T-helper 1 cell treated with Interleukin-12 subunit alpha and Interleukin-12 subunit beta and Interleukin-4 antibody, amounts not matched to agents 30 μg/mL and 1 μg/mL, for 36 hours (primary cell): ENCODE results near the gene CEP63.

ENCODE experiments used
- H3K27ac Mint-ChIP-seq: one replicate; pipeline ENCODE4 v1.8.0; 2021; ENCODE audit warnings: mild to moderate bottlenecking, mixed read lengths
- H3K27me3 Mint-ChIP-seq: one replicate; pipeline ENCODE4 v1.8.0; 2021; ENCODE audit warnings: low read depth, mixed read lengths
- H3K36me3 Mint-ChIP-seq: one replicate; pipeline ENCODE4 v1.8.0; 2021; ENCODE audit warnings: low read depth, mixed read lengths
- H3K4me1 Mint-ChIP-seq: one replicate; pipeline ENCODE4 v1.8.0; 2021; ENCODE audit warnings: low read depth, mixed read lengths
- H3K4me3 Mint-ChIP-seq: one replicate; pipeline ENCODE4 v1.8.0; 2021; ENCODE audit warnings: mild to moderate bottlenecking, moderate library complexity, mixed read lengths
- H3K9me3 Mint-ChIP-seq: one replicate; pipeline ENCODE4 v1.8.0; 2021; ENCODE audit warnings: mixed read lengths

The CEP63 gene

DNA sequence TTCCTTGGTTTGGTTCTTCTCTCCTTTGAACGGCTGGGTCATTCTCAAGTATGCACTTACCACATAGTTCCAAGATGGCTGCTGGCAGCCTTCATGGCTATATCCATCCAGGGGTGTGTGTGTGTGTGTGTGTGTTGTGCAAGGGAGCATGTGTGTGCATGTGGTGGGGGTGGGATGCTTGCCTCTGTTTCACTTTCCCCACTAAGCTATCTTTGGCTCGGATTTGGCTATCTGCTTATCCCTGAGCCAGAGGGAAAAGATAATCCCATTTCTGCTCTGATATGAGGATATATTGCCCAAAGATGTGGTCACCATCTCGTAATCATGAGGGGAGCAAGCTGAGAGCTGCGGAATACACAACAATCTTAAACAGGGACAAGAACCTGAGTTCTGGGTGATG is 26.3 kb upstream of the CEP63 start:
- Mint-ChIP-seq H3K36me3 (no peaks in the 10 kb centered on the region), H3K4me3 (no peak overlapping the region), H3K4me1 (no peaks in the 10 kb centered on the region), H3K9me3 (no peaks in the 10 kb centered on the region), H3K27ac (no peak overlapping the region), H3K27me3 (peaks cover 19% of the 10 kb centered on the region)

DNA sequence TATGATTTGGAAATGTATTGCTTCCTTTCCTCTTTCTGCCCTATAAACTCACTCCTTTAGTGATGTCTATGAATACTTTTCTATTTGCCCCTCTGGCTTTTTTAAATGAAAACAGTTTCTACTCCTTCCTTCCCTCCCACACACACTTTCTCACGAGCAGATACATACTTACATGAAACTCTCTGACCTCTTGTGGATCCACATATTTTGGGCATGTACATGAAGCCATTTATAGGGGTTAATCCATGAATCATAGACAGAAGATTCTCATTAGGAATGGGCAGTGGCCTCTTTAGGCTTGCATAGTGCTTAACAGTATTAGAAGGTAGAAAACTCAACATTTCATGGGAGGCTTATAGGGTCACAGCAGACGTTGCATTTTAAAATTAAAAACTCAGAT is 24.9 kb upstream of the CEP63 start:
- peaks cover 15% of the 10 kb centered on the region for H3K27me3 Mint-ChIP-seq
- H3K4me1 Mint-ChIP-seq = no peaks in the 10 kb centered on the region
- H3K36me3 Mint-ChIP-seq = no peaks in the 10 kb centered on the region
- H3K9me3 Mint-ChIP-seq = no peaks in the 10 kb centered on the region
- no peak overlapping the region for H3K27ac Mint-ChIP-seq
- H3K4me3 Mint-ChIP-seq = no peak overlapping the region

DNA sequence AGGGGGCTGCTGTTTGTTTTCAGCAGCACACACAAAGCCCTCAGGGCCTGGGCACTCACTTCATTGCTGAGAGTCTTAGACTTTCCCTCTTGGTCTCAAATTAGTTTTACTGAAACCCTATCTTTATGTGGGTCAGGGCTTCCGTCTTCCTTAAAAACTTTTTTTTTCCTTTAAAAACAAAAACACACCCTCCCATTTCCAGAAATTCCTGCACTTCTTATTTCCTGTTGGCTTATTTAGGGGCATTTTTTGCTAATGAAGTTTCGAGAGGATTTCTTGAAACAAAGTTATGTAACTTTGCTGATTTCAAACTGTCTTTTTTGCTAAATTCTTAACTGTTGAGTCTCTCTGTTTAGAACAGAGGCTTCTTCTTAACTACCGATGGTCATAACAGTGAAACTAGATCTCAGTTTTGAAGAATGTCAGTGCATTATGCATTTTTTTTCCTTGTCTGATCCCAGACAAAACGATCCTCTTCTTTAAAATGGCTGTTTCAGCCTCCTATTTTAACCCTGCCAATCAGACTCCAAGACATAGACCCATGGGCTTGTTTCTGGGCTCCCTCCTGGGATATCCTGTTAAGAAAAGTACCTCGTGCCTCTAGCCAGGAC is 23.4 kb upstream of the CEP63 start:
- H3K9me3 Mint-ChIP-seq = no peaks in the 10 kb centered on the region
- no peak overlapping the region for H3K27ac Mint-ChIP-seq
- no peak overlapping the region for H3K4me3 Mint-ChIP-seq
- H3K4me1 Mint-ChIP-seq = no peaks in the 10 kb centered on the region
- H3K27me3 Mint-ChIP-seq = peaks cover 11% of the 10 kb centered on the region
- no peaks in the 10 kb centered on the region for H3K36me3 Mint-ChIP-seq

DNA sequence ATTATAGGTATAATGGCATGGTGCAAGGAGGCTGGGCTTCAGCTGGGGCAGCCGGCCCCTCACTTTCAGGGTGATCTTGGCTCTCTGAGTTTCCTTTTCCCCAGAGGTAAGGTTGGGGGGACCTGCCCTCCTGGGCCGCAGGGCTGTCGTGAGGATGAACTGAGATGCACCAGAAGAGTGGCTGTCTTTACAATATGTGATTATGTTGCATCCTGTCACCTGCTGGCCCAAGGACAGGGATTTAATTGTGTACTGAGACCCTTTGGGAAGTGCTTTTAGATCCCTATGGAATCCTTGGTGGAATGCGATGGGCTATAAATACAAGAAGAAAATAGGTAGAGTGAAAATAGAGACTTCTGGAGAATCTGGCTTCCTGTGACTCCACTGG is 22.2 kb upstream of the CEP63 start:
- H3K27ac Mint-ChIP-seq = no peak overlapping the region
- no peaks in the 10 kb centered on the region for H3K4me1 Mint-ChIP-seq
- no peaks in the 10 kb centered on the region for H3K9me3 Mint-ChIP-seq
- H3K36me3 Mint-ChIP-seq = no peaks in the 10 kb centered on the region
- no peak overlapping the region for H3K4me3 Mint-ChIP-seq
- H3K27me3 Mint-ChIP-seq = peaks cover 7% of the 10 kb centered on the region

DNA sequence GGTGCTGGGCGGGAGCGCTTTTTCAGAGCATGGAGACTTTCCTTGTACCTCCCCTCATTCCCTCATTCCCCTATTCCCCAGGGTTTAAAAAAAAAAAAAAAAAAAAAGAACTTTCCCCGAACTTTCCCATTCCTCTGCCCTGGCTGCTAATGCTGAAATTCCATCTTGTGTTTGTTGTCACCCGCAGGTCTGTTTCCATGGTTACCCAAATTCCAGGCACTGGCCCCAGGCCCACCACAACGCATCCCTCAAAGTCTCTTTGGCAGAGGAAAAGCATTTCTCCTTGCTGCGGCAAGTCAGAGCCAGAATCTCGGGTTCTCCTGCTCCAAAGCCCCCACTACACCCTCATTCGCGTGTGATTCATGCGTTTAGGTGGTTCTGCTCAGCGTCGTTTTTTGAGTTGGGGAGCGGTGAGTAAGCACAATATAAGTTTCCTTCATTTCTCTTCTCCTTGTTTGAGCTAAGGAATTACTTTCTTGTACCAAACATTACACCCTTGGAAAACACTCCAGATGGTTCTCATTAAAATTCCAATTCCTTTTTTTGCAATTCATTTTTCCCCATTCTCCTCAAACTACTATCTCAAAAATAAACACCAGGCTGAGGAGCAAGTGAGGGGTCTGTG is 21.7 kb upstream of the CEP63 start:
- no peaks in the 10 kb centered on the region for H3K36me3 Mint-ChIP-seq
- no peaks in the 10 kb centered on the region for H3K9me3 Mint-ChIP-seq
- H3K27me3 Mint-ChIP-seq = peaks cover 7% of the 10 kb centered on the region
- H3K4me3 Mint-ChIP-seq = no peak overlapping the region
- H3K4me1 Mint-ChIP-seq = no peaks in the 10 kb centered on the region
- no peak overlapping the region for H3K27ac Mint-ChIP-seq

DNA sequence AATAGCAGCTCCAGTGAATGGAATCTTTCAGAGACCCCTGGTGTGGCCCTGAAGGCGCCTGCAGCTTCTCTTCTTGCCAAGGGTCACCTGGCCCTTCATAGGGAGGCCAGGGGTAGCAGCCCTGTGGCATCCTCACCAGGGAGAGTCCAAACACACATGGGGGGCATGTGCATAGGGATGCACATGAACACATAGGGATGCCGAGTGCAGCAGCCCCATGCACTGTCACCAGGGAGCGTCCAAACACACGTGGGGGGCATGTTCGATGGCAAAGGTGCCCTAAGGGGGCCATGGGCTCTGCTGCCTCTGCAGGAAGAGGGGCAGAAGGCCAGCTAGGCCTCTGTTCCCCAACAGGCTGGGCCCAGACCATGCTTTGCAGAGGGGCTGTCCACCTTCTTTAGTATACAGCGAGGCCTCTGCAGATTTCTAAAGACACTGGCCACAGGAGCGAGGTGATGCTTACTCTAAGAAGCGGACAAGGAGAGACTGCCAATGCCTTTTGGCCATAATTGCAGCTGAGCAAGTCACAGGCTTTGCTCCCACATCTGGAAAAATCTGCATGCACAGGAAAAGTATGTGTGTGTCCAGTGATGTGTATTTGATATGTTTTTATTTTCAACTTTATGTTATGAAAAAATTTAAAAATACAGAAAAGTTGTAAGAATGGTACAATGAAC is 21.0 kb upstream of the CEP63 start:
- no peaks in the 10 kb centered on the region for H3K9me3 Mint-ChIP-seq
- H3K27ac Mint-ChIP-seq = no peak overlapping the region
- H3K4me1 Mint-ChIP-seq = no peaks in the 10 kb centered on the region
- no peaks in the 10 kb centered on the region for H3K36me3 Mint-ChIP-seq
- peaks cover 7% of the 10 kb centered on the region for H3K27me3 Mint-ChIP-seq
- no peak overlapping the region for H3K4me3 Mint-ChIP-seq

DNA sequence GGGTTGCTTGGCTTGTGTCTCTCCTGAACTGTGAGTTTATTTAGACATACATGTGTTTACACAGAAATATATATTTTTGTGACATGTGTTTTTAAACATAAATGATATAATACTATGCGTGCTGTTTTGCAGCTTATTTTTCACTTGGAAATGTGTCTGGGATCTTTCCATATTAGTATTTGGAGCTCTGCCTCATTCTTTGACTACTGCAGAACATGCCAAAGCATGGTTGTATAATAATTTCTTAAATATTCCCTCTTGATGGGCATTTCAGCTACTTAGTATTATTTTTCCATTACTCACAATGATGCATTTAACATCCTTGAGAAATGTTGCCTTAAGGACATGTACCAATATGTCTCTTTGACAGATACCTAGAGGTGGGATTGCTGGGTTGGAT is 19.5 kb upstream of the CEP63 start:
- Mint-ChIP-seq H3K36me3 (no peaks in the 10 kb centered on the region), H3K4me3 (no peak overlapping the region), H3K27ac (no peak overlapping the region), H3K9me3 (no peaks in the 10 kb centered on the region), H3K27me3 (peaks cover 3% of the 10 kb centered on the region), H3K4me1 (no peaks in the 10 kb centered on the region)

DNA sequence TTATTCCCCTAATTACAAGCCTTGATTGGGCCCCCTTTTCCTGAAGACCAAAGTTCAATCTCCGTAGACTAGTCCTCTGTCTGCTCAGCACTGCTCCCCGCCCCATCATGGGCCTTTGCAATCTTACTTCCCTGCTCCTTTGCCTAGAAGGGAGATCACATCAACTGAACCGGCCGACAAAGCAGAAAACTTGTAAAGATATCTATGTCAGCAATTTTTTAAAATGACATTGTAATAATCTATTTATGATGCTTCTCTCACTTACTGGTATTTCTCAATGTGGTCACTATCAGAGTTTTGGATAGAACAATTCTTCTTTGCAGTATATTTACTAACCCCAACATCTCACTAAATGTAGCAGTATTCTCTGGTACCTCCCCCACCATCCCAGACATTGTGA is 17.3 kb upstream of the CEP63 start:
- no peak overlapping the region for H3K27ac Mint-ChIP-seq
- no peak overlapping the region for H3K4me3 Mint-ChIP-seq
- H3K4me1 Mint-ChIP-seq = no peaks in the 10 kb centered on the region
- H3K27me3 Mint-ChIP-seq = no peaks in the 10 kb centered on the region
- H3K36me3 Mint-ChIP-seq = no peaks in the 10 kb centered on the region
- H3K9me3 Mint-ChIP-seq = no peaks in the 10 kb centered on the region

DNA sequence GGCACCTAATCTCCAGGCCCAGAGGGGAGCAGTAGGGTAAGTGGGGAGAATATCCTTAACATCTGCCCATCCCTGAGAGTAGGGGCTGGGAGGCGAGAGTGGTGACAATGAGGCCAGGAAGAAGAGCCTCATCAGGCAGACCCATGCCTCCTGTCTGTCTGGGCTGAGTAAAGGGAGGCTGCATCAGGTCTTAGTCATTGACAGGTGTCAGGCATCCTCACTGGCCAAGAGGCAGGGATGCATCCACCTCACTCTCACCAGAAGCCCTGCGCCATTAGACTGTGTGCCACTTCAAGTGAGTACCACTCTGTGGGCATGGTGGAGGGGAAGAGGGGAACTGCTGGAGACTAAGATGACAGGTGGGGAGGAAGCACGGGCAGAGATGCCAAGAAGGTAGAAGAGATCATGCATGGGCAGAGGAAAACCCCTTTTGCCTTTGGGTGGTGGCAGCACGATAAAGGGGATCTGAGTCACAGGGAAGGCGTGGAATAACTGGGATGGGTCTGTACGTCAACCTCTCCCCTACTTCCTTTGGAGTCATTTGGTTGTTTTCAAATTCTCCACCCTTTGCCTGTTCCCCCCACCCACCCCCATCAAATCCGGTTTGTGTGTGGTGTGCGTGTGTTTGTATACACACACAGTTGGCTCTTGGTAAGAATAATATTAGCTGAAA is 14.2 kb upstream of the CEP63 start:
- no peak overlapping the region for H3K27ac Mint-ChIP-seq
- H3K4me1 Mint-ChIP-seq = no peaks in the 10 kb centered on the region
- H3K27me3 Mint-ChIP-seq = no peaks in the 10 kb centered on the region
- H3K4me3 Mint-ChIP-seq = no peak overlapping the region
- H3K36me3 Mint-ChIP-seq = peaks cover 2% of the 10 kb centered on the region
- H3K9me3 Mint-ChIP-seq = no peaks in the 10 kb centered on the region

DNA sequence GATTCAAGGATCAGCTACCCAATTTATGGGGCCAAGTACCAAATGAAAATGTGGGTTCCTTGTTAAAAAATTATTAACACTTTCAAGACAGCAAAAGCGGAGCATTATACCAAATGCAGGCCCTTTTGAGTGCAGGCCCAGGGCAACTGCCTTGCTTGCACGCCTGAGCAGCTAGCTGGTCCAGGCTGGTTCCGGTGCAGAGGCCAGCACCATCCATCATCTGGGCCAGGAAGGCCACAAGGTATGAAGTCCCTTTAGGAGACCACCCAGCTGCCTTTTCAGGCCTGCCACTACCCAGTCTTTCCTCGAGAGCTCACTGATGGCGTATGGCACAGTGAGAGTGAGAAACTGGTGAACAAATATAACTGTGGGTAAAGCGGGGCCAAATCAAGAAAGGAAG is 13.0 kb upstream of the CEP63 start:
- Mint-ChIP-seq H3K27ac (no peak overlapping the region), H3K4me1 (no peaks in the 10 kb centered on the region), H3K4me3 (no peak overlapping the region), H3K9me3 (no peaks in the 10 kb centered on the region), H3K36me3 (peaks cover 7% of the 10 kb centered on the region), H3K27me3 (no peaks in the 10 kb centered on the region)

DNA sequence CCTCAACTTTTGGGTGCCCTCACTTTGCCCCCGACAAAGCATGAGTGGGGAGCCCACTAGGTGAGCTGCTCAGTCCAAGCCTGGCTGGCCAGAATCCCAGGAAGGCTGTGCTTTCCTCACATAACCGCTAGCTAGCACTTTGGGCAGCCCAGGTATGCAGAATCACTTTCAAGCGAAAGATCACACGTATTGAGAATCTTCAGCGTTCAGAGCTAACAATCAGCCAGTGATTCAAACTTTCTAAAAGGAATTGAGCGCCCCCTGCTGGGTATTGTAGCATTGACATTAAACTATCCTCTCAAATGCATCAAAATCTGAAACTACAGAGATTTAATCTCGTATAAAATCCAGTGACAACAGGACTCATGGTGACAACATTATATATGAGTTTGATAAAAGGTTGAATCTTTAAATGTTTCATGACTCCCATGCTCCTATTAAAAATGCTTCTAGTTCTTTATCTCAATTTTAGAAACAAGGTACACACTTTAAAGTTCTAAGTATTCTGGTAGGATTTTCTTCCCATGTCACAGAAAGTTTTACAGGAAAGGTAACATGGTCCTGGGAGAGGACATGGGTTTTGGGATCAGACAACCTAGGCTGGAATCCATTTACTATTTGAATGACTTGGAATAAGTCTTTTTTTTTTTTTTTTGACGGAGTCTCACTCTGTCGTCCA is 11.8 kb upstream of the CEP63 start:
- H3K27me3 Mint-ChIP-seq = no peaks in the 10 kb centered on the region

DNA sequence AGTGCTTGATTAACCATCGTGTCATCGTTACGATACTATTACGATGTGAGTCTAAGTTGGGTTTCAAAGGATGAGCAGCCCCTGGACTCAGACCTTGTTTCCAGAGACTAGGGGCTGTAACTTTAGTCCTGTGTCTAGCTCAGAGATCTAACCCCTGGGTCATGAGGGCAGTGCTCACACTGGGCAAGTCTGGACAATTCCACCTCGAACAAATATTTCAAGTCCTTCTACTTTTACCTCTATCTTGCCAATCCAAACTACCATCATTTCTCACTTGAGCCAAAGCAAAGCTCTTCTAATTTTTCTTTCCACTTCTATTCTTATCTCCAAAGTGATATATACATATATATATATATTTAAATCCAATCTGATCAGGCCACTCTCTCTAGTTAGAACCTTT is 10.9 kb upstream of the CEP63 start:
- H3K27me3 Mint-ChIP-seq = no peaks in the 10 kb centered on the region
- H3K27ac Mint-ChIP-seq = no peak overlapping the region
- peaks cover 10% of the 10 kb centered on the region for H3K36me3 Mint-ChIP-seq
- H3K4me1 Mint-ChIP-seq = no peaks in the 10 kb centered on the region
- H3K4me3 Mint-ChIP-seq = no peak overlapping the region
- no peaks in the 10 kb centered on the region for H3K9me3 Mint-ChIP-seq

More for the DNA sequence above, 11.8 kb upstream of the CEP63 start:
- Mint-ChIP-seq H3K36me3 (peaks cover 9% of the 10 kb centered on the region), H3K27ac (no peak overlapping the region), H3K4me3 (no peak overlapping the region), H3K9me3 (no peaks in the 10 kb centered on the region), H3K4me1 (no peaks in the 10 kb centered on the region)

DNA sequence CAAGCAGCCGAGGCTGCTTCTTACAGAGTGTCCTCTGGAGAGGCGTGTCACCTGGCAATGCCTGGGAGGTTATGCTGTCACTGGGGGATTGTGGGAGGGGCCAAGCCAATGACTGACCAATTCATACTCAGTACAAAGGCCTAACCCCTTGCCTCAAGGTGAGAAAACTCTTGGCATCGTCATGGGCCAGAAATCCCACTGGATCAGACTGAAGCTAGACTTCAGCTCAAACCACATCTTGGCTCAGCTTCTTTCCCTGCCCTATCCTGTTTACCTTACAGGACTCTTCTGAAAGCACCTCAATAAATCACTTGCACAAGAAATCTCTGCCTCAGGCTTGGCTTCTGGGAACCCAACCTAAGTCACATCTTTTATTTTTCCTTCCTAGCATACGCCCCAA is 9.6 kb upstream of the CEP63 start:
- no peak overlapping the region for H3K27ac Mint-ChIP-seq
- H3K27me3 Mint-ChIP-seq = no peaks in the 10 kb centered on the region
- H3K9me3 Mint-ChIP-seq = no peaks in the 10 kb centered on the region
- no peak overlapping the region for H3K4me3 Mint-ChIP-seq
- no peaks in the 10 kb centered on the region for H3K4me1 Mint-ChIP-seq
- H3K36me3 Mint-ChIP-seq = peaks cover 12% of the 10 kb centered on the region

DNA sequence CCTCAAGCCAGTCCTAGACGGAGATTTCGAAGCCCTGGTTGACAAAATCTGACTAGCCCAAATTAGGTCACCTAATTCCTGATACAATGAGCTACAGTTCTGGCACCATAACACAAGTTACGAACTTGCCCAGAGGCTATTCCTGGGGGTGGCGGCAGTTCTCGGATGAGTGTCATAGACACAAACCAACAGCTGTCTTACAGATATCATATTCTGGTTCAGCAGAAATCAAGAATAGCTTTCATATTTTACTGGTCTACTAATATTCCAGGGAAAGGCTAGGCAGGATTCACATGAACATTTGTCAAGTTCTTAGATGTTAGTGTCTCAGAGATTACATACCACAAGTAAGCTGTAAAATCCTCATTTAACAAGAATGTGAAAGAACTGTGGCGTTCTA is 8.9 kb upstream of the CEP63 start:
- no peaks in the 10 kb centered on the region for H3K9me3 Mint-ChIP-seq
- H3K4me1 Mint-ChIP-seq = no peaks in the 10 kb centered on the region
- H3K4me3 Mint-ChIP-seq = no peak overlapping the region
- peaks cover 12% of the 10 kb centered on the region for H3K36me3 Mint-ChIP-seq
- no peak overlapping the region for H3K27ac Mint-ChIP-seq
- H3K27me3 Mint-ChIP-seq = no peaks in the 10 kb centered on the region
